RCC 7860 (cell line): ENCODE results near the gene MSI1.
"Not testable (repeated sequence)": the region's sequence is repeated elsewhere in the genome, so short reads cannot be mapped to it uniquely, and the experiment has no call there.

Experiments used
- DNase-seq: peaks from one replicate; pipeline ENCODE4 v3.0.0-alpha.2; 2015; ENCODE audit warnings: low spot score
- FAIRE-seq: peaks from 2 replicates; lab custom pipeline; 2012; peaks lifted over from hg19 to GRCh38; lab: Jason Lieb, UNC

The MSI1 gene

GRCh38 chr12:120358412-120359100 is 10.4 kb downstream of the MSI1 start:
- DNase-seq: no peak
- FAIRE-seq: no peak

GRCh38 chr12:120357104-120357503 is 11.9 kb downstream of the MSI1 start:
- no peak for FAIRE-seq

GRCh38 chr12:120356567-120357030 is 12.4 kb downstream of the MSI1 start:
- peak; percentile 95 for DNase-seq
- peak; percentile 88 for FAIRE-seq

More at GRCh38 chr12:120357104-120357503, 11.9 kb downstream of the MSI1 start:
- DNase-seq: no peak

GRCh38 chr12:120353556-120354317 is 15.2 kb downstream of the MSI1 start:
- FAIRE-seq: no peak
- no peak for DNase-seq

- FAIRE-seq: no peak
Measured at GRCh38 chr12:120353136-120353535, 15.8 kb downstream of the MSI1 start.

GRCh38 chr12:120352117-120352516 is 16.8 kb downstream of the MSI1 start:
- FAIRE-seq (no peak), DNase-seq (peak; percentile 37)

More at GRCh38 chr12:120353136-120353535, 15.8 kb downstream of the MSI1 start:
- no peak for DNase-seq

- FAIRE-seq (no peak), DNase-seq (no peak)
Measured at GRCh38 chr12:120350576-120351350, 18.2 kb downstream of the MSI1 start.

GRCh38 chr12:120347766-120348165 is 21.2 kb downstream of the MSI1 start:
- FAIRE-seq: no peak
- no peak for DNase-seq

GRCh38 chr12:120346681-120347080 is 22.3 kb downstream of the MSI1 start:
- FAIRE-seq: no peak
- DNase-seq: no peak

GRCh38 chr12:120346031-120346430 is 22.9 kb downstream of the MSI1 start:
- DNase-seq: no peak
- no peak for FAIRE-seq

GRCh38 chr12:120343692-120344091 is 25.3 kb downstream of the MSI1 start:
- FAIRE-seq (no peak), DNase-seq (no peak)

GRCh38 chr12:120343039-120343537 is 25.9 kb downstream of the MSI1 start:
- no peak for FAIRE-seq
- no peak for DNase-seq

GRCh38 chr12:120342175-120343038 is 26.6 kb downstream of the MSI1 start:
- no peak for FAIRE-seq
- no peak for DNase-seq

- FAIRE-seq (no peak), DNase-seq (no peak)
Measured at GRCh38 chr12:120339256-120339655, 29.7 kb downstream of the MSI1 start.

- DNase-seq: no peak
- no peak for FAIRE-seq
Measured at GRCh38 chr12:120337730-120338129, 31.2 kb downstream of the MSI1 start.

GRCh38 chr12:120336392-120336791 is 32.6 kb downstream of the MSI1 start:
- FAIRE-seq, DNase-seq: not testable (repeated sequence)

- peak; percentile 50 for DNase-seq
- FAIRE-seq: not testable (repeated sequence)
Measured at GRCh38 chr12:120335447-120335846, 33.5 kb downstream of the MSI1 start.

GRCh38 chr12:120332523-120332922 is 36.4 kb downstream of the MSI1 start:
- no peak for FAIRE-seq
- no peak for DNase-seq

GRCh38 chr12:120332041-120332440 is 36.9 kb downstream of the MSI1 start:
- FAIRE-seq: no peak
- no peak for DNase-seq

- no peak for DNase-seq
- no peak for FAIRE-seq
Measured at GRCh38 chr12:120331390-120331789, 37.6 kb downstream of the MSI1 start.
